NCI-H2227 (cell line): ENCODE measurements around the gene SPATA31A1.
"Not testable (repeated sequence)": the region's sequence is repeated elsewhere in the genome, so short reads cannot be mapped to it uniquely, and the experiment has no call there.

ENCODE experiments used
- DNase-seq: peaks from one replicate; lab custom pipeline; 2025; ENCODE audit not compliant: unreplicated experiment; lab: John Stamatoyannopoulos, UW

Gene SPATA31A1

GRCh38 chr9:39355369-39355768 lies at the start of gene SPATA31A1:
TSS of gene SPATA31A1 (plus strand) at chr9:39355669. CDS start at chr9:39355731, 62 bp downstream.
- DNase-seq, result not testable (repeated sequence)

- DNase-seq, result not testable (repeated sequence)
Measured at GRCh38 chr9:39407261-39408204, 52.1 kb downstream of the SPATA31A1 start.

- not testable (repeated sequence) for DNase-seq
Measured at GRCh38 chr9:39411254-39411940, 55.9 kb downstream of the SPATA31A1 start.
